Suprapubic skin (tissue), 4 donors: ENCODE data around the gene THSD7A.

ENCODE experiments used
- CTCF ChIP-seq, 2 donors: fragments of 200-600 bp in 1 of 2; fragments of 450-650 bp in 1 of 2; sonication (generic) in 1 of 2; IDR thresholded peaks; one replicate each; pipeline ENCODE4 v1.5.1; 2016 to 2019; ENCODE audit warnings: antibody characterized with exemption in 2 of 2, mild to moderate bottlenecking in 1 of 2, moderate library complexity in 1 of 2
- POLR2A ChIP-seq, 2 donors: fragments of 450-650 bp; IDR thresholded peaks; one replicate each; pipeline ENCODE4 v1.6.1; 2017; ENCODE audit warnings: antibody characterized with exemption in 2 of 2, mild to moderate bottlenecking in 2 of 2, moderate library complexity in 2 of 2
- POLR2AphosphoS5 ChIP-seq, 3 donors: sonication (generic); formaldehyde crosslinking; IDR thresholded peaks; one replicate each; pipeline ENCODE4 v1.6.1; 2017; ENCODE audit warnings: antibody characterized with exemption in 3 of 3

GRCh38 chr7:11753433-11753832, 78.6 kb downstream of the THSD7A start:
- no peak for TF ChIP-seq POLR2A (IDR thresholded peaks at IDR 0.05)
- no peak for TF ChIP-seq CTCF (IDR thresholded peaks at IDR 0.05)
- TF ChIP-seq POLR2AphosphoS5 (IDR thresholded peaks at IDR 0.05) = no peak
